OCI-LY7 (cell line): ENCODE measurements around the gene ACOT13.

Experiments used
- EZH2phosphoT487 ChIP-seq: fragments of 200-600 bp; sonication (generic); IDR thresholded peaks from 2 replicates; pipeline ENCODE4 v1.6.1; 2018; ENCODE audit warnings: low read depth, borderline replicate concordance, mild to moderate bottlenecking, mixed run types, antibody characterized with exemption, low read length, moderate library complexity, mixed read lengths
- TF ChIP-seq, protein P1 (sequence below): fragments of 200-600 bp; sonication (generic); conservative IDR thresholded peaks from 2 replicates; pipeline ENCODE4 v1.5.1; 2014; ENCODE audit warnings: mild to moderate bottlenecking, antibody characterized with exemption, low read length, moderate library complexity, mixed read lengths

DNA sequence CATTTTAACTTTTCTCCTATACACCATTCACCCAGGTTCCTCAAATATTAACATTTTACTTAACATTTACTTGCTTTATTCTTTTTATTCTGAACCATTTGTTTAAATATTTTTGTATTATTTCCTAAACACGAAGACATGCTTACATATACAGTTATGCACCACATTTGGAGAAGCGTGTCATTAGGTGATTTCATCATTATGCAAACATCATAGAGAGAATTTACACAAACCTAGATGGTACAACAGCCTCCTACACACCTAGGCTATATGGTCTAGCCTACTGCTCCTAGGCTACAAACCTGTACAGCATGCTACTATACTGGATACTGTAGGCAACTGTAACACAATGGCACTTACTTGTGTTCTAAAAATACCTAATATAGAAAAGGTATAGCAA lies 6.8 kb upstream of the ACOT13 start:
- TF ChIP-seq, protein P1, sequence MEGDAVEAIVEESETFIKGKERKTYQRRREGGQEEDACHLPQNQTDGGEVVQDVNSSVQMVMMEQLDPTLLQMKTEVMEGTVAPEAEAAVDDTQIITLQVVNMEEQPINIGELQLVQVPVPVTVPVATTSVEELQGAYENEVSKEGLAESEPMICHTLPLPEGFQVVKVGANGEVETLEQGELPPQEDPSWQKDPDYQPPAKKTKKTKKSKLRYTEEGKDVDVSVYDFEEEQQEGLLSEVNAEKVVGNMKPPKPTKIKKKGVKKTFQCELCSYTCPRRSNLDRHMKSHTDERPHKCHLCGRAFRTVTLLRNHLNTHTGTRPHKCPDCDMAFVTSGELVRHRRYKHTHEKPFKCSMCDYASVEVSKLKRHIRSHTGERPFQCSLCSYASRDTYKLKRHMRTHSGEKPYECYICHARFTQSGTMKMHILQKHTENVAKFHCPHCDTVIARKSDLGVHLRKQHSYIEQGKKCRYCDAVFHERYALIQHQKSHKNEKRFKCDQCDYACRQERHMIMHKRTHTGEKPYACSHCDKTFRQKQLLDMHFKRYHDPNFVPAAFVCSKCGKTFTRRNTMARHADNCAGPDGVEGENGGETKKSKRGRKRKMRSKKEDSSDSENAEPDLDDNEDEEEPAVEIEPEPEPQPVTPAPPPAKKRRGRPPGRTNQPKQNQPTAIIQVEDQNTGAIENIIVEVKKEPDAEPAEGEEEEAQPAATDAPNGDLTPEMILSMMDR: no peak
- TF ChIP-seq EZH2phosphoT487: no peak
